ENCODE results near the gene PLD1.

DNA sequence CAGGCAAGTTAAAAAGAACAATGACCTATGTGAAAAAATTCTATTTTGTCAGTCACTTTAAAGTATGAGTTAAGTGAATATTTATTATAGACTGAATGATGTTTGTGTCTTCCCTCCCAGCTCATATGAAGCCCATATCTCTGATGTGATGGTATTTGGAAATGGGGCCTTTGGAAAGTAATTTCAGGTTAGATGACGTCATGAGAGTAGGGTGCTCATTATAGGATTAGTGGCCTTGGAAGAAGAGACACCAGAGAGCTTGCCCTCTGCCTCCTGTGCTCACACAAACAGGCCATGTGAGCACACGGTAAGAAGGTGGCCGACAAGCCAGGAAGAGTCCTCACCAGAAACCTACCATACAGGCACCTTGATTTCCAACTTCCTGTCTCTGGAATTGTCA is 211.3 kb downstream of the PLD1 start:
- TF ChIP-seq, protein P1, sequence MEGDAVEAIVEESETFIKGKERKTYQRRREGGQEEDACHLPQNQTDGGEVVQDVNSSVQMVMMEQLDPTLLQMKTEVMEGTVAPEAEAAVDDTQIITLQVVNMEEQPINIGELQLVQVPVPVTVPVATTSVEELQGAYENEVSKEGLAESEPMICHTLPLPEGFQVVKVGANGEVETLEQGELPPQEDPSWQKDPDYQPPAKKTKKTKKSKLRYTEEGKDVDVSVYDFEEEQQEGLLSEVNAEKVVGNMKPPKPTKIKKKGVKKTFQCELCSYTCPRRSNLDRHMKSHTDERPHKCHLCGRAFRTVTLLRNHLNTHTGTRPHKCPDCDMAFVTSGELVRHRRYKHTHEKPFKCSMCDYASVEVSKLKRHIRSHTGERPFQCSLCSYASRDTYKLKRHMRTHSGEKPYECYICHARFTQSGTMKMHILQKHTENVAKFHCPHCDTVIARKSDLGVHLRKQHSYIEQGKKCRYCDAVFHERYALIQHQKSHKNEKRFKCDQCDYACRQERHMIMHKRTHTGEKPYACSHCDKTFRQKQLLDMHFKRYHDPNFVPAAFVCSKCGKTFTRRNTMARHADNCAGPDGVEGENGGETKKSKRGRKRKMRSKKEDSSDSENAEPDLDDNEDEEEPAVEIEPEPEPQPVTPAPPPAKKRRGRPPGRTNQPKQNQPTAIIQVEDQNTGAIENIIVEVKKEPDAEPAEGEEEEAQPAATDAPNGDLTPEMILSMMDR (IDR thresholded peaks at IDR 0.05; ENCODE audit: low read depth, low read length): no peak
- no peak for TF ChIP-seq POLR2A (IDR thresholded peaks at IDR 0.05; ENCODE audit: extremely low read depth, insufficient read length)
- TF ChIP-seq, protein P2, sequence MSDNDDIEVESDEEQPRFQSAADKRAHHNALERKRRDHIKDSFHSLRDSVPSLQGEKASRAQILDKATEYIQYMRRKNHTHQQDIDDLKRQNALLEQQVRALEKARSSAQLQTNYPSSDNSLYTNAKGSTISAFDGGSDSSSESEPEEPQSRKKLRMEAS (IDR thresholded peaks at IDR 0.05; ENCODE audit: low read depth, low read length): no peak

Measured in NB4 (cell line).